Measurements from ENCODE around the gene ACSBG1.

GRCh38 chr15:78213425-78213750 lies 21.0 kb downstream of the ACSBG1 start:
- TF ChIP-seq CTCF (IDR thresholded peaks at IDR 0.05) = no peak
- no peak for TF ChIP-seq EP300 (IDR thresholded peaks at IDR 0.05)
- TF ChIP-seq POLR2A (IDR thresholded peaks at IDR 0.05) = no peak
- TF ChIP-seq POLR2AphosphoS5 (IDR thresholded peaks at IDR 0.05) = no peak
